Measurements from ENCODE around the gene KDM8. TPM values are rescaled to one million over a fixed set of nuclear protein-coding genes. Genes with fewer than 3 reads are reported as not detected.

Gene KDM8
- total and polyA plus RNA-seq, 9 of the 15 experiments (the other 6 are each of a cell fraction or from before 2014, with no cell fraction given) = 0.61 to 9.1 (median 5.4) TPM

- Histone ChIP-seq H3K27ac (ENCODE audit: extremely low read depth, low read depth, low read length) (no peak overlapping the region), H3K9me3 (replicated peaks; ENCODE audit: control insufficient read depth, insufficient read depth, low read depth, low read length) (no peaks in the 10 kb centered on the region), H3K79me2 (ENCODE audit: control insufficient read depth, insufficient read depth, low read length) (no peaks in the 10 kb centered on the region), H3K36me3 (ENCODE audit: control insufficient read depth, insufficient read depth, low read length) (no peaks in the 10 kb centered on the region), H3K9ac (ENCODE audit: insufficient read depth in 1 of 2, low read depth in 2 of 2, low read length in 2 of 2) (no peak overlapping the region), H3K4me3 (no peak overlapping the region), H4K20me1 (replicated peaks; ENCODE audit: control insufficient read depth, insufficient read depth, low read length) (no peaks in the 10 kb centered on the region), H2AFZ (ENCODE audit: low read depth, low read length) (peak overlapping the region; percentile 88; the same call in 1 of the 2 replicates), H3K4me1 (replicated peaks in 1 of 2; ENCODE audit: control insufficient read depth in 2 of 2, insufficient read depth in 2 of 2, low read length in 2 of 2) (peaks cover 5 to 20% of the 10 kb centered on the region in 2 experiments; a peak in 3 of 5 replicates), H3K9me1 (ENCODE audit: control insufficient read depth, insufficient read depth, low read length) (no peaks in the 10 kb centered on the region), H3K27me3 (ENCODE audit: control insufficient read depth in 2 of 2, insufficient read depth in 2 of 2, low read length in 2 of 2) (no peaks in the 10 kb centered on the region; a peak in 1 of 5 replicates), H3K4me2 (ENCODE audit: insufficient read depth, low read length) (no peak overlapping the region)
- no peak for FAIRE-seq
- POLR2A ChIA-PET = interaction anchor here (0.6 kb wide), 1 partner anchor 147 kb away, joined by 3 read pairs; no protein-coding TSS in a partner anchor
- no peak for ATAC-seq
- DNase-seq (ENCODE audit: extremely low read depth in 1 of 4, low spot score in 3 of 4) = no peak
- intact Hi-C loops (cut with micrococcal nuclease) = no loop called here
- 55% methylated on average over 4 of the region's 4 CpGs for WGBS (ENCODE audit: insufficient coverage, low coverage, missing lambda C conversion rate)
- CTCF ChIA-PET (ENCODE audit: low intra/inter-chr PET ratio) = no interaction called here
- in situ Hi-C loops (cut with MboI) = no loop called here
- TF ChIP-seq IRF2 (CRISPR knock-in tag; IDR thresholded peaks at IDR 0.05) (no peak), XRCC3 (IDR thresholded peaks at IDR 0.05) (no peak), POU5F1 (IDR thresholded peaks at IDR 0.05; ENCODE audit: borderline replicate concordance, low read depth, low read length, partially characterized antibody) (no peak), MEIS2 (IDR thresholded peaks at IDR 0.05; ENCODE audit: partially characterized antibody) (no peak), POLR2B (IDR thresholded peaks at IDR 0.05; ENCODE audit: low read depth, partially characterized antibody) (no peak), ATF3 (IDR thresholded peaks at IDR 0.05) (peak; percentile 44; the same call in 1 of the 2 replicates), ATF3 (CRISPR knock-in tag; conservative IDR thresholded peaks at IDR 0.05) (no peak)
- TF ChIP-seq, protein P1, sequence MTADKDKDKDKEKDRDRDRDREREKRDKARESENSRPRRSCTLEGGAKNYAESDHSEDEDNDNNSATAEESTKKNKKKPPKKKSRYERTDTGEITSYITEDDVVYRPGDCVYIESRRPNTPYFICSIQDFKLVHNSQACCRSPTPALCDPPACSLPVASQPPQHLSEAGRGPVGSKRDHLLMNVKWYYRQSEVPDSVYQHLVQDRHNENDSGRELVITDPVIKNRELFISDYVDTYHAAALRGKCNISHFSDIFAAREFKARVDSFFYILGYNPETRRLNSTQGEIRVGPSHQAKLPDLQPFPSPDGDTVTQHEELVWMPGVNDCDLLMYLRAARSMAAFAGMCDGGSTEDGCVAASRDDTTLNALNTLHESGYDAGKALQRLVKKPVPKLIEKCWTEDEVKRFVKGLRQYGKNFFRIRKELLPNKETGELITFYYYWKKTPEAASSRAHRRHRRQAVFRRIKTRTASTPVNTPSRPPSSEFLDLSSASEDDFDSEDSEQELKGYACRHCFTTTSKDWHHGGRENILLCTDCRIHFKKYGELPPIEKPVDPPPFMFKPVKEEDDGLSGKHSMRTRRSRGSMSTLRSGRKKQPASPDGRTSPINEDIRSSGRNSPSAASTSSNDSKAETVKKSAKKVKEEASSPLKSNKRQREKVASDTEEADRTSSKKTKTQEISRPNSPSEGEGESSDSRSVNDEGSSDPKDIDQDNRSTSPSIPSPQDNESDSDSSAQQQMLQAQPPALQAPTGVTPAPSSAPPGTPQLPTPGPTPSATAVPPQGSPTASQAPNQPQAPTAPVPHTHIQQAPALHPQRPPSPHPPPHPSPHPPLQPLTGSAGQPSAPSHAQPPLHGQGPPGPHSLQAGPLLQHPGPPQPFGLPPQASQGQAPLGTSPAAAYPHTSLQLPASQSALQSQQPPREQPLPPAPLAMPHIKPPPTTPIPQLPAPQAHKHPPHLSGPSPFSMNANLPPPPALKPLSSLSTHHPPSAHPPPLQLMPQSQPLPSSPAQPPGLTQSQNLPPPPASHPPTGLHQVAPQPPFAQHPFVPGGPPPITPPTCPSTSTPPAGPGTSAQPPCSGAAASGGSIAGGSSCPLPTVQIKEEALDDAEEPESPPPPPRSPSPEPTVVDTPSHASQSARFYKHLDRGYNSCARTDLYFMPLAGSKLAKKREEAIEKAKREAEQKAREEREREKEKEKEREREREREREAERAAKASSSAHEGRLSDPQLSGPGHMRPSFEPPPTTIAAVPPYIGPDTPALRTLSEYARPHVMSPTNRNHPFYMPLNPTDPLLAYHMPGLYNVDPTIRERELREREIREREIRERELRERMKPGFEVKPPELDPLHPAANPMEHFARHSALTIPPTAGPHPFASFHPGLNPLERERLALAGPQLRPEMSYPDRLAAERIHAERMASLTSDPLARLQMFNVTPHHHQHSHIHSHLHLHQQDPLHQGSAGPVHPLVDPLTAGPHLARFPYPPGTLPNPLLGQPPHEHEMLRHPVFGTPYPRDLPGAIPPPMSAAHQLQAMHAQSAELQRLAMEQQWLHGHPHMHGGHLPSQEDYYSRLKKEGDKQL (CRISPR knock-in tag; IDR thresholded peaks at IDR 0.05; ENCODE audit: borderline replicate concordance) = no peak
- TF ChIP-seq, protein P2, sequence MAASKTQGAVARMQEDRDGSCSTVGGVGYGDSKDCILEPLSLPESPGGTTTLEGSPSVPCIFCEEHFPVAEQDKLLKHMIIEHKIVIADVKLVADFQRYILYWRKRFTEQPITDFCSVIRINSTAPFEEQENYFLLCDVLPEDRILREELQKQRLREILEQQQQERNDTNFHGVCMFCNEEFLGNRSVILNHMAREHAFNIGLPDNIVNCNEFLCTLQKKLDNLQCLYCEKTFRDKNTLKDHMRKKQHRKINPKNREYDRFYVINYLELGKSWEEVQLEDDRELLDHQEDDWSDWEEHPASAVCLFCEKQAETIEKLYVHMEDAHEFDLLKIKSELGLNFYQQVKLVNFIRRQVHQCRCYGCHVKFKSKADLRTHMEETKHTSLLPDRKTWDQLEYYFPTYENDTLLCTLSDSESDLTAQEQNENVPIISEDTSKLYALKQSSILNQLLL (CRISPR knock-in tag; IDR thresholded peaks at IDR 0.05; ENCODE audit: borderline replicate concordance) = no peak
- BruUV-seq (replicated peaks) = no TSS peak
Observed at GRCh38 chr16:27197004-27197403, 6.3 kb upstream of the KDM8 start.

Measured in K562 (cell line).